ENCODE data around the gene ZBTB42. TPM values are rescaled to one million over a fixed set of nuclear protein-coding genes. Genes with fewer than 3 reads are reported as not detected.

ZBTB42 gene
- total and polyA plus RNA-seq, 2 of the 13 experiments (the other 11 are each of a cell fraction or from before 2014, with no cell fraction given): 2.8 to 4.2 TPM

GRCh38 chr14:104768437-104769323 is 32.2 kb upstream of the ZBTB42 start (continued):
- TF ChIP-seq IRF2 (CRISPR knock-in tag; IDR thresholded peaks at IDR 0.05) (peak; percentile 62), HINFP (CRISPR knock-in tag; IDR thresholded peaks at IDR 0.05; ENCODE audit: low read depth) (no peak), FUBP1 (CRISPR knock-in tag; IDR thresholded peaks at IDR 0.05; ENCODE audit: borderline replicate concordance) (no peak), ZNF253 (CRISPR knock-in tag; IDR thresholded peaks at IDR 0.05; ENCODE audit: borderline replicate concordance) (no peak), KAT2B (IDR thresholded peaks at IDR 0.05; ENCODE audit: borderline replicate concordance, low read depth, low read length) (no peak), KLF13 (CRISPR knock-in tag; IDR thresholded peaks at IDR 0.05) (no peak), PRDM4 (CRISPR knock-in tag; IDR thresholded peaks at IDR 0.05; ENCODE audit: borderline replicate concordance) (no peak), ZNF704 (CRISPR knock-in tag; IDR thresholded peaks at IDR 0.05; ENCODE audit: borderline replicate concordance) (no peak), ZBTB37 (CRISPR knock-in tag; IDR thresholded peaks at IDR 0.05) (no peak), ZNF18 (CRISPR knock-in tag; IDR thresholded peaks at IDR 0.05; ENCODE audit: insufficient replicate concordance) (peak; percentile 31), RBAK (CRISPR knock-in tag; IDR thresholded peaks at IDR 0.05) (no peak), KLF15 (CRISPR knock-in tag; IDR thresholded peaks at IDR 0.05; ENCODE audit: borderline replicate concordance) (no peak), HNF4G (IDR thresholded peaks at IDR 0.05; ENCODE audit: borderline replicate concordance, low read depth, low read length) (no peak; the same call in 1 of the 2 replicates), HNF4G (CRISPR knock-in tag; IDR thresholded peaks at IDR 0.05; ENCODE audit: borderline replicate concordance, low read depth) (peak; percentile 32; the same call in 1 of the 2 replicates), ZBTB20 (CRISPR knock-in tag; IDR thresholded peaks at IDR 0.05; ENCODE audit: borderline replicate concordance, low read depth) (peak; percentile 3; the same call in 1 of the 2 replicates), TGIF2 (CRISPR knock-in tag; IDR thresholded peaks at IDR 0.05) (peak; percentile 46; the same call in 1 of the 2 replicates), SMYD3 (CRISPR knock-in tag; IDR thresholded peaks at IDR 0.05) (no peak)

Measured in HepG2 (cell line).